Measurements from ENCODE around the gene SNAPC4.
"Not testable (repeated sequence)": the region's sequence is repeated elsewhere in the genome, so short reads cannot be mapped to it uniquely, and the experiment has no call there.

SNAPC4 gene

DNA sequence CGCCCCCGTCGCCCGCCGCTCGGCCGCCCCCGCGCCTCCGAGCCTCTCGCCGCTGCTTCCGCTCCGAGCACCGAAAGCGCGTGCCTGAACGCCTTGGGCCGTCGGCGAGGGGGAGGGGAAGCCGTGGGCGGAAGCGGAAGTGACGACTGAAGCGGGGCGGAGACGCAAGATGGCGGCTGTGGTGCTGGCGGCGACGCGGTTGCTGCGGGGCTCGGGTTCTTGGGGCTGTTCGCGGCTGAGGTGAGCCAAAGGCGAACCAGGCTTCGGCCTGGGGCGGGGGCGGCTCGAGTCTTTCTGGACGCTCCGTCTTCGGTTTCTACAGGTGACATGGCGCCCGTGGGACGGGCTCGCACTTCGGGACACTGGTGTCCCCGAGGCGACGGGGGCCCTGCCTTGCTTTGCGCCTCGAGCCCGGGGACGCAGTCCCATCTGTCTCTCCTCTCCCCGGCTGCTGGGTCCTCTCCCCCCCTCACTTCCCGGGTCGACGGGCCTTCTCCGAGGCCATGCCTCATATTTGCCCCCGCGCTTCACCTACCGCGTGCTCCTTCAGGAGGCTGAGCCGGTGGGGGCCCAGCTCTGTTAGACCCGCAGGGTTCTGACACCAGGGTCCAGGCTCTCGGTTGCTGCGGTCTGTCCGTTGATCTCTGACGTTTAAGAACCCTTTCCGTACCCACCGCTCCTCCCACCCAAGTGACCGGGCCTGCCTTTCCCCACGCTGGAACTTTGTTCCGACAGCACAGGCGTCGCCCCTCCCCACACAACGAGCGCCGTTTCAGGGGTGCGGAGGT lies 10.7 kb upstream of the SNAPC4 start, which contains the start of the genes ENTR1 and PMPCA:
ENTR1 (minus strand) TSS at position 115 of the 788 bp plus-strand sequence. CDS start 217 bp downstream, outside the sequence.
PMPCA (plus strand) TSS at position 159 of the 788 bp plus-strand sequence; CDS start at position 170, 11 bp downstream.
- peak; percentile 92 for DNase-seq (ENCODE audit: low spot score)

- no peak for DNase-seq (ENCODE audit: low spot score)
Observed at GRCh38 chr9:136409557-136410455, 9.8 kb upstream of the SNAPC4 start.

- no peak for DNase-seq (ENCODE audit: low spot score)
Observed at GRCh38 chr9:136407911-136408310, 7.9 kb upstream of the SNAPC4 start.

GRCh38 chr9:136407061-136407460 lies 7.1 kb upstream of the SNAPC4 start:
- DNase-seq (ENCODE audit: low spot score): not testable (repeated sequence)

GRCh38 chr9:136405904-136406303 lies 5.9 kb upstream of the SNAPC4 start:
- not testable (repeated sequence) for DNase-seq (ENCODE audit: low spot score)

GRCh38 chr9:136405481-136405880 lies 5.5 kb upstream of the SNAPC4 start:
- DNase-seq (ENCODE audit: low spot score): no peak

GRCh38 chr9:136404801-136405136 lies 4.8 kb upstream of the SNAPC4 start:
- no peak for DNase-seq (ENCODE audit: low spot score)

- peak; percentile 38 for DNase-seq (ENCODE audit: low spot score)
Observed at GRCh38 chr9:136403915-136404800, 4.2 kb upstream of the SNAPC4 start.

GRCh38 chr9:136403538-136403914 lies 3.6 kb upstream of the SNAPC4 start:
- peak; percentile 89 for DNase-seq (ENCODE audit: low spot score)

- DNase-seq (ENCODE audit: low spot score): no peak
Observed at GRCh38 chr9:136402067-136402466, 2.1 kb upstream of the SNAPC4 start.

- DNase-seq (ENCODE audit: low spot score): no peak
Observed at GRCh38 chr9:136401173-136401922, 1.4 kb upstream of the SNAPC4 start.

GRCh38 chr9:136399176-136400037 lies 563 bp downstream of the SNAPC4 start:
- peak; percentile 26 for DNase-seq (ENCODE audit: low spot score)

DNA sequence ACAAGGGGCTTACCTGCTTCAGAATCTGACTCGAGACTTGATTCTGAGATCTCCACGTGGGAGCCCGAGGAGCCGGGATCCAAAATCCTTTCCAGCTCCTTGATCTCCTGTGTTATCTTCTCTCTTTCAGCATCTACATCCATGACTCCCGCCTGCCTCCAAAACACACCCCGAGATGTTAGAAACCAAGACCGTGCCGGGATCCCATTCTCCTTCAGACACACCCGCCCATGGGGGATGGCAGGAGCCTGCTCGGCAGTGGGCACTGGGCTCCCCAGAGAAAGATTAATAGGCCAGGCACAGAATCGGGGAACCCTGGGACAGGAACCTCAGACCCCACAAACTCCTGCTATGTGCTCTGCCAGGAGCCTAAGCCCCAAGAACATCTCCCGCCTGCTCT lies 1.7 kb downstream of the SNAPC4 start:
- no peak for DNase-seq (ENCODE audit: low spot score)

- no peak for DNase-seq (ENCODE audit: low spot score)
Observed at GRCh38 chr9:136397643-136398042, 2.3 kb downstream of the SNAPC4 start.

GRCh38 chr9:136396219-136396515 lies 3.8 kb downstream of the SNAPC4 start:
- no peak for DNase-seq (ENCODE audit: low spot score)

DNA sequence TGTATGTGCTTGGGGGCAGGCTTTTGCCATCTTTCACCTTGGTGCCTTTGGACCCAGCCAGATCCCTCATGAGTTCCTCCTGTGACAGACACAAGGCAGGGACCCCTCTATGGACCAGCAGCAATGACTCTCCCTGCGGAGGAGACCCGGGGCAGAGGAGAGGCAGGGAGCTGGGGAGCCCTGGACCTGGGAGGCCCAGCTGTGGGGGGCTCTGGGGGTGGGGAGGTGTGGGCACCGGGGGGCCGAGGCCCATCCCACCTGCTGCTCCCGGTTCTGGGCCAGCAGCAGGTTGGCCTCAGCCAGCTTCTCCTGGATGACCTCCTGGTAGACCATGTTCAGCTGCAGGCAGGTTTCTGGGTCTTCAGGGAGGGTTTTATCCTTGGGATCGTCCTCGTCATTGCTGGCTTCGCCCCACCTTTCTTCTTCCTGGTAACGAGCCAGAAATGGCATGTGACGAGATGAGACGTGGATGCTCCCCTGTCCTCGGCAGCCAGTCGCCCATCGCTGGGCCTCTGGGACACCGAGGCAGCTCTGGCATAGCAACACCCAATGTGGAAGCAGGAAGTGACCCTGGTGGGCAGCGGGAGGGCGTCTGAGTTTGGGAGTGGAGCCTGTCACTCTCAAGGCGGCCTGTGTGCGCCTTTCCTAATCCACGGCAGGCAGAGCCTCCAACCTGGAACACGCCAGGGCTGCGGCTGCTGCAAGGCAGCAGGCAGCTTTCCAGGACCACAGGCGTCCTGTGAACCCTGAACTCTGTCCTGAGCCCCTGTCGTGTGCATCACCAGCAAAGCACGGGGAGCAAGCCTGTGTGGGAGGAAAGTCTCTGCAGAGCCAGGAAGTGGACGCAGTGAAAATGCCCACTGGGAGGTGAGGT lies 4.4 kb downstream of the SNAPC4 start:
- no peak for DNase-seq (ENCODE audit: low spot score)

- DNase-seq (ENCODE audit: low spot score): no peak
Observed at GRCh38 chr9:136395020-136395340, 5.0 kb downstream of the SNAPC4 start.

DNA sequence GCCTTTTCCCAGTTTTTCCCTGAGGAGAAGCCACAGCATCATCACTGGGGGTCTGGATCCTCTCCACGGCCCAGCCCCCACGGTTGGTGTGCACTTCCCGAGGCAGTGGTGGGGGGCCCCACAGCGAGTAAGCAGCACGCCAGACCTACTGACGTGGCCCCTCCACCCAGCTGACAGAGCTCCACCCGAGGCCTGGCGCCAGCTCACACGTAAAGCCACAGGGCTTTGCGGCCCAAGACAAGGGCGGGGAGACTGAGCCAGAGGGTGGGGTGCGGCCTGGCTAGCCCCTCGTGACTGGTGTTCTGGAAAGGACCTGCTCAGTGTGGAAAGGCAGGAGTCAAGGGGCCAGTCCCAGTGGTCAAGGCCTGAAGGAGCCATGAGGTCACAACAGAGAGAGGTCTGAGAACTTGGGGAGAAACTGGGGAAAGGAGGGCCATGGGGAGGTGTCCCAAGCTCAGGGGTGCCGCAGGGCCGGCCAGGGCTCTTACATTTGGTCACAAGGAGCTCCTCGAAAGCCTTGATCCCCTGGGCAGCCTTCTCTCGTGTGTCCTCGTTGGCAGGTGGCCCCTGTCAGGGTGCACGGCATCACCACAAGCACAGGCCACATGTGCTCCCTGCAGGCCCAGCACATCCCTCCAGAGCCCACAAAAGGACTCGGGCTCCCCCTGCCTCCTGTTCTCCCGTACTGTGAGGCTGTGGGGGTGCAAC lies 5.5 kb downstream of the SNAPC4 start:
- DNase-seq (ENCODE audit: low spot score): no peak

GRCh38 chr9:136393531-136393930 lies 6.4 kb downstream of the SNAPC4 start:
- DNase-seq (ENCODE audit: low spot score): no peak

Measured in CD4-positive, alpha-beta T cell treated with Interleukin-15 for 4 hours (primary cell).